OCI-LY3 (cell line): ENCODE data around the gene CAMK2D.

Experiments used
- H2AFZ ChIP-seq: fragments of 200-600, 300-600 bp; shearing (Covaris generic); 2 replicates; pipeline ENCODE4 v1.6.0; 2014; ENCODE audit warnings: antibody characterized with exemption, low read depth, low read length
- H3K27ac ChIP-seq: fragments of 200-600, 300-600 bp; sonication (generic); 2 replicates; pipeline ENCODE4 v1.5.1; 2014; ENCODE audit warnings: mild to moderate bottlenecking, low read length, moderate library complexity, mixed read lengths
- H3K27me3 ChIP-seq: fragments of 200-600, 300-600 bp; sonication (generic); 2 replicates; pipeline ENCODE4 v1.6.1; 2014; ENCODE audit warnings: low read depth, low read length, mixed read lengths
- H3K36me3 ChIP-seq: fragments of 200-600, 300-600 bp; sonication (generic); replicated peaks from 2 replicates; pipeline ENCODE3; 2014; ENCODE audit warnings: low read depth, low read length, mixed read lengths
- H3K4me1 ChIP-seq: fragments of 300-600, 200-600 bp; sonication (generic); 2 replicates; pipeline ENCODE4 v1.6.1; 2014; ENCODE audit warnings: low read length, mixed read lengths
- H3K4me2 ChIP-seq: fragments of 200-600, 300-600 bp; sonication (generic); 2 replicates; pipeline ENCODE4 v1.6.1; 2014; ENCODE audit warnings: low read length, mixed read lengths
- H3K4me3 ChIP-seq: fragments of 300-600, 200-600 bp; sonication (generic); 2 replicates; pipeline ENCODE4 v1.5.1; 2014; ENCODE audit warnings: antibody characterized with exemption, mild to moderate bottlenecking, low read length, moderate library complexity
- H3K79me2 ChIP-seq: fragments of 300-600, 200-600 bp; shearing (Covaris generic); 2 replicates; pipeline ENCODE4 v1.6.1; 2014; ENCODE audit warnings: mild to moderate bottlenecking, low read length, mixed read lengths
- H3K9ac ChIP-seq: fragments of 300-600, 200-600 bp; shearing (Covaris generic); 2 replicates; pipeline ENCODE4 v1.6.0; 2014; ENCODE audit warnings: mild to moderate bottlenecking, low read length, moderate library complexity
- H3K9me3 ChIP-seq: fragments of 200-600, 300-600 bp; shearing (Covaris generic); 2 replicates; pipeline ENCODE4 v1.6.1; 2014; ENCODE audit warnings: low read length, mixed read lengths; ENCODE audit not compliant: insufficient read depth
- H4K20me1 ChIP-seq: fragments of 200-600, 300-600 bp; sonication (generic); 2 replicates; pipeline ENCODE4 v1.6.1; 2016; ENCODE audit warnings: low read length, mixed read lengths; ENCODE audit not compliant: insufficient read depth
- CTCF ChIP-seq: fragments of 200-600, 300-600 bp; sonication (generic); IDR thresholded peaks from 2 replicates; pipeline ENCODE4 v1.5.1; 2014; ENCODE audit warnings: antibody characterized with exemption, low read length, low read depth
- EZH2phosphoT487 ChIP-seq: fragments of 200-600 bp; shearing (Covaris generic); IDR thresholded peaks from 2 replicates; pipeline ENCODE4 v1.6.1; 2018; ENCODE audit warnings: antibody characterized with exemption, mixed run types, low read depth

The CAMK2D gene

GRCh38 chr4:113480109-113480508 lies 281.4 kb downstream of the CAMK2D start:
- no peaks in the 10 kb centered on the region for H4K20me1 ChIP-seq
- H3K9ac ChIP-seq = no peak overlapping the region
- no peak overlapping the region for H3K4me2 ChIP-seq
- no peak overlapping the region for H3K27ac ChIP-seq
- no peak overlapping the region for H2AFZ ChIP-seq
- TF ChIP-seq EZH2phosphoT487 (no peak), CTCF (no peak)
- no peak overlapping the region for H3K4me3 ChIP-seq
- peaks cover 9% of the 10 kb centered on the region for H3K36me3 ChIP-seq
- H3K4me1 ChIP-seq = no peaks in the 10 kb centered on the region
- H3K27me3 ChIP-seq = no peaks in the 10 kb centered on the region
- no peaks in the 10 kb centered on the region for H3K79me2 ChIP-seq
- H3K9me3 ChIP-seq = peaks cover 11% of the 10 kb centered on the region; the same call in 1 of the 2 replicates

- no peak overlapping the region for H3K9ac ChIP-seq
- no peak overlapping the region for H2AFZ ChIP-seq
- H3K79me2 ChIP-seq = no peaks in the 10 kb centered on the region
- no peak overlapping the region for H3K4me3 ChIP-seq
- no peaks in the 10 kb centered on the region for H3K4me1 ChIP-seq
- H4K20me1 ChIP-seq = no peaks in the 10 kb centered on the region
- peaks cover 9% of the 10 kb centered on the region for H3K36me3 ChIP-seq
- H3K4me2 ChIP-seq = no peak overlapping the region
- H3K27ac ChIP-seq = no peak overlapping the region
- TF ChIP-seq CTCF (no peak), EZH2phosphoT487 (no peak)
- peaks cover 11% of the 10 kb centered on the region; the same call in 1 of the 2 replicates for H3K9me3 ChIP-seq
- H3K27me3 ChIP-seq = no peaks in the 10 kb centered on the region
Observed at GRCh38 chr4:113478032-113478431, 283.5 kb downstream of the CAMK2D start.

- peaks cover 9% of the 10 kb centered on the region for H3K36me3 ChIP-seq
- no peak overlapping the region for H2AFZ ChIP-seq
- no peak overlapping the region for H3K27ac ChIP-seq
- TF ChIP-seq EZH2phosphoT487 = no peak
- H3K27me3 ChIP-seq = no peaks in the 10 kb centered on the region
- no peak overlapping the region for H3K4me3 ChIP-seq
- no peaks in the 10 kb centered on the region for H3K4me1 ChIP-seq
- H3K9ac ChIP-seq = no peak overlapping the region
- peaks cover 11% of the 10 kb centered on the region; the same call in 1 of the 2 replicates for H3K9me3 ChIP-seq
- H3K79me2 ChIP-seq = no peaks in the 10 kb centered on the region
- H3K4me2 ChIP-seq = no peak overlapping the region
- H4K20me1 ChIP-seq = no peaks in the 10 kb centered on the region
Observed at GRCh38 chr4:113476800-113477199, 284.7 kb downstream of the CAMK2D start.

- H3K9me3 ChIP-seq = peaks cover 11% of the 10 kb centered on the region; the same call in 1 of the 2 replicates
- H3K4me3 ChIP-seq = no peak overlapping the region
- peaks cover 9% of the 10 kb centered on the region for H3K36me3 ChIP-seq
- no peaks in the 10 kb centered on the region for H3K4me1 ChIP-seq
- no peaks in the 10 kb centered on the region for H3K27me3 ChIP-seq
- no peak overlapping the region for H3K9ac ChIP-seq
- TF ChIP-seq CTCF (no peak), EZH2phosphoT487 (no peak)
- no peak overlapping the region for H3K4me2 ChIP-seq
- H3K79me2 ChIP-seq = no peaks in the 10 kb centered on the region
- no peak overlapping the region for H3K27ac ChIP-seq
- no peaks in the 10 kb centered on the region for H4K20me1 ChIP-seq
- H2AFZ ChIP-seq = no peak overlapping the region
Observed at GRCh38 chr4:113474017-113474416, 287.5 kb downstream of the CAMK2D start.

DNA sequence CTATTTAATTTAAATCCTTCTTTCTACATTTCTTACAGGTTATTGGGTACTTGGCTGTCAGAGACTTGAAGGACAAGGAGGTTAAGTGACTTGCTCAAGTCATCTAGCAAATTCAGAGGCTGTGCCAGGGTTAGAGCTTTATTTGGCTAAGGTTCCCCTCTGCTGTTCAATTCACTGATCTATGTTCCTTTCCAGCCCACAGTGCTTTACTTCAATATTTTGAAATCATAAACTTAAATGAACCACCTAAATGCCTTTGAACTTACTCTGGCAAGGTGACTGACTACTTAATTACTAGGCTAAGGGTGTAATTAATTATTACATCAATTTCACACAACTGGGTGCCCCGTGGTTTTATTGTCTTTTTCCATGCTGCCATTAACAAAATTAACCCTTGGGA lies 288.7 kb downstream of the CAMK2D start:
- Histone ChIP-seq H3K36me3 (peaks cover 9% of the 10 kb centered on the region), H3K4me3 (no peak overlapping the region), H4K20me1 (no peaks in the 10 kb centered on the region), H3K4me2 (no peak overlapping the region), H3K4me1 (no peaks in the 10 kb centered on the region), H2AFZ (no peak overlapping the region), H3K9ac (no peak overlapping the region), H3K27ac (no peak overlapping the region), H3K27me3 (no peaks in the 10 kb centered on the region), H3K9me3 (peaks cover 11% of the 10 kb centered on the region; the same call in 1 of the 2 replicates), H3K79me2 (no peaks in the 10 kb centered on the region)
- TF ChIP-seq EZH2phosphoT487 (no peak), CTCF (no peak)
